CD4-positive, alpha-beta T cell (primary cell): Measurements from ENCODE around the gene OTUD5. TPM values are rescaled to one million over a fixed set of nuclear protein-coding genes. Genes with fewer than 3 reads are reported as not detected.

Source experiments
- ATAC-seq: fragments of 200-7000 bp; cut with Tn5 transposase; one replicate; pipeline ENCODE4 v1.10.0; 2022; ENCODE audit warnings: mild to moderate bottlenecking; ENCODE audit not compliant: poor library complexity
- CTCF ChIA-PET: fragments of 350-600 bp; sonication (Branson Sonifier 250); formaldehyde crosslinking; loops from one replicate; lab custom pipeline; 2021; ENCODE audit warnings: antibody characterized with exemption, inconsistent platforms; lab: Charles Lee
- POLR2A ChIA-PET: fragments of 350-600 bp; sonication (Branson Sonifier 250); formaldehyde crosslinking; loops from one replicate; lab custom pipeline; 2021; ENCODE audit warnings: antibody characterized with exemption, inconsistent platforms; lab: Charles Lee
- DNase-seq, 14 experiments: peaks; one replicate each; pipeline ENCODE4 v3.0.0-alpha.2; 2013 to 2020; ENCODE audit warnings: mixed read lengths in 2 of 14
- H3K27ac ChIP-seq, 2 donors: one replicate each; pipeline versions ENCODE4 v1.5.1 to v1.7.0; 2013; ENCODE audit warnings: low read length in 2 of 2, low read depth in 1 of 2, mild to moderate bottlenecking in 1 of 2
- H3K27me3 ChIP-seq, 2 experiments: 1 replicate in 1 of 2; 2 replicates in 1 of 2; pipeline versions ENCODE4 v1.6.1 to v1.7.0; 2013; ENCODE audit warnings: low read length in 2 of 2, control low read depth in 1 of 2, mild to moderate bottlenecking in 1 of 2, moderate library complexity in 1 of 2; ENCODE audit not compliant: insufficient read depth in 2 of 2, control insufficient read depth in 1 of 2
- H3K36me3 ChIP-seq: one replicate; pipeline ENCODE4 v1.6.1; 2013; ENCODE audit warnings: low read length, control low read depth; ENCODE audit not compliant: insufficient read depth
- H3K4me1 ChIP-seq: one replicate; pipeline ENCODE4 v1.6.1; 2013; ENCODE audit warnings: low read length, control low read depth; ENCODE audit not compliant: insufficient read depth
- H3K4me3 ChIP-seq: one replicate; pipeline ENCODE4 v1.5.1; 2013; ENCODE audit warnings: mild to moderate bottlenecking, low read length, moderate library complexity
- H3K9me3 ChIP-seq, 2 experiments: 1 replicate in 1 of 2; 2 replicates in 1 of 2; pipeline versions ENCODE4 v1.6.1 to v1.7.0; 2013; ENCODE audit warnings: low read length in 2 of 2, mild to moderate bottlenecking in 2 of 2, control low read depth in 1 of 2, moderate library complexity in 1 of 2; ENCODE audit not compliant: control insufficient read depth in 1 of 2, insufficient read depth in 1 of 2
- H3K27ac Mint-ChIP-seq: one replicate; pipeline ENCODE4 v1.8.0; 2020; ENCODE audit warnings: mixed read lengths
- H3K27me3 Mint-ChIP-seq: one replicate; pipeline ENCODE4 v1.8.0; 2021; ENCODE audit warnings: mixed read lengths
- H3K36me3 Mint-ChIP-seq: one replicate; pipeline ENCODE4 v1.8.0; 2021; ENCODE audit warnings: low read depth, mixed read lengths
- H3K4me1 Mint-ChIP-seq: one replicate; pipeline ENCODE4 v1.8.0; 2021; ENCODE audit warnings: low read depth, mixed read lengths
- H3K4me3 Mint-ChIP-seq: one replicate; pipeline ENCODE4 v1.8.0; 2020; ENCODE audit warnings: mild to moderate bottlenecking, mixed read lengths
- H3K9me3 Mint-ChIP-seq: one replicate; pipeline ENCODE4 v1.8.0; 2020; ENCODE audit warnings: mixed read lengths
- intact Hi-C, 2 experiments: fragments of 100-400 bp; cut with DNase I in 1 of 2; cut with micrococcal nuclease in 1 of 2; formaldehyde crosslinking; loops; one replicate each; pipeline versions ENCODE4 v1.15.1 to v1.9.0; 2023 to 2025; cut with DNase I, micrococcal nuclease
- total RNA-seq, 174 experiments: library from RNA in 2 of 174; stranded (reverse) in 2 of 174; gene quantifications; one replicate each; pipeline ENCODE4 v1.2.3 and lab custom pipeline; 2021 to 2026
- TF ChIP-seq, protein P1 (sequence below): fragments of 200-600 bp; IDR thresholded peaks from one replicate; pipeline ENCODE4 v1.8.0; 2022; ENCODE audit warnings: antibody characterized with exemption, mild to moderate bottlenecking

OTUD5 gene
- total RNA-seq, 2 experiments from 2014 or later: 81.3 to 92.1 TPM

DNA sequence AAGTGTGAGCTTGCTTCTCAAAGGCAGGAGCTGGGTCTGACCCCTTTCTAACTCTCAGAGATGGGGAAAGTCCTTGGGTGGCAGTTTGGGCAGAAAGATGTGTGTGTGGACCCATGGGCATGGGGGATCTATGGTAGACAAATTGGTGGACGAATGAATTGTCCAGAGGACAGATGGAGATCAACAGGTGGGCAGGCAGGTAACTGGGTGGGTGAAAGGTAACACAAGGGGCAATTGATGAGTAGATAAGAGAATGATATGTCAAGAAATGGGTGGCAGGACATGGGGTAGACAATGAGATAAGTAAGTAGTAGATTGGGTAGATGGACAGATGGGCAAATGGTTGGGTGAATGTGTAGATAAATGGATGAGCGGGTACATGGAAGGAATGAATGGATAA, 17.2 kb upstream of the OTUD5 start:
- Histone ChIP-seq H3K27me3 (no peaks in the 10 kb centered on the region), H3K4me1 (peaks cover 16% of the 10 kb centered on the region), H3K27ac (no peak overlapping the region), H3K9me3 (no peaks in the 10 kb centered on the region), H3K36me3 (peaks cover 20% of the 10 kb centered on the region), H3K4me3 (no peak overlapping the region)
- ChIA-PET CTCF (no interaction called here), POLR2A (interaction anchor here (0.8 kb wide), 1 partner anchor 16 kb away, joined by 4 read pairs; no protein-coding TSS in a partner anchor)
- no peak for DNase-seq
- H3K27ac Mint-ChIP-seq: no peak overlapping the region
- H3K9me3 Mint-ChIP-seq: no peaks in the 10 kb centered on the region
- ATAC-seq: no peak
- peaks cover 17% of the 10 kb centered on the region for H3K4me1 Mint-ChIP-seq
- TF ChIP-seq, protein P1, sequence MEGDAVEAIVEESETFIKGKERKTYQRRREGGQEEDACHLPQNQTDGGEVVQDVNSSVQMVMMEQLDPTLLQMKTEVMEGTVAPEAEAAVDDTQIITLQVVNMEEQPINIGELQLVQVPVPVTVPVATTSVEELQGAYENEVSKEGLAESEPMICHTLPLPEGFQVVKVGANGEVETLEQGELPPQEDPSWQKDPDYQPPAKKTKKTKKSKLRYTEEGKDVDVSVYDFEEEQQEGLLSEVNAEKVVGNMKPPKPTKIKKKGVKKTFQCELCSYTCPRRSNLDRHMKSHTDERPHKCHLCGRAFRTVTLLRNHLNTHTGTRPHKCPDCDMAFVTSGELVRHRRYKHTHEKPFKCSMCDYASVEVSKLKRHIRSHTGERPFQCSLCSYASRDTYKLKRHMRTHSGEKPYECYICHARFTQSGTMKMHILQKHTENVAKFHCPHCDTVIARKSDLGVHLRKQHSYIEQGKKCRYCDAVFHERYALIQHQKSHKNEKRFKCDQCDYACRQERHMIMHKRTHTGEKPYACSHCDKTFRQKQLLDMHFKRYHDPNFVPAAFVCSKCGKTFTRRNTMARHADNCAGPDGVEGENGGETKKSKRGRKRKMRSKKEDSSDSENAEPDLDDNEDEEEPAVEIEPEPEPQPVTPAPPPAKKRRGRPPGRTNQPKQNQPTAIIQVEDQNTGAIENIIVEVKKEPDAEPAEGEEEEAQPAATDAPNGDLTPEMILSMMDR: no peak
- H3K4me3 Mint-ChIP-seq: no peak overlapping the region
- H3K27me3 Mint-ChIP-seq: no peaks in the 10 kb centered on the region
- peaks cover 42% of the 10 kb centered on the region for H3K36me3 Mint-ChIP-seq
- intact Hi-C loops: no loop called here

DNA sequence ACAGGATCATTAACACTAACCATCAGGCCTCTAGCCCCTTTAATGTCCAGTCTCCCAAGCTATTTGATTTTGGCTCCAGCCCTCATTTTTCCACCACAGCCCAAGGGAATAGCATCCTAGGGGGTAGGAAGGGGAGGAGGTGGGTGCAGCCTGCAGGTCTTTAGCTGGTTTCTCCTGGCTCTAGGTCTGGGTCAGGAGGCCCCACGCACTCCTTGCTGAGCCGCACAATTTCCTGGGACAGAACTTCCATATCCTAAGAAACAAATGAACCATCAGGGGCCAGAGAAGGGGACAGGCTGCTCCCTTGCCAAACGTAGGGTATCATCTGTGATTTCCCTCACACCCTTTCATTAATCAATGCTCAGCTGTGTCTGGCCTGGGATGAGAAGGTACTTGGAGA, 16.6 kb upstream of the OTUD5 start:
- no peak overlapping the region for H3K27ac ChIP-seq
- Mint-ChIP-seq H3K4me3 (no peak overlapping the region), H3K27ac (no peak overlapping the region), H3K9me3 (no peaks in the 10 kb centered on the region), H3K36me3 (peaks cover 41% of the 10 kb centered on the region), H3K4me1 (peaks cover 17% of the 10 kb centered on the region), H3K27me3 (no peaks in the 10 kb centered on the region)
- ChIA-PET POLR2A (interaction anchor here (3.3 kb wide), 1 partner anchor 28 kb away, joined by 14 read pairs; the partner anchor contains the start of gene GRIPAP1), CTCF (no interaction called here)
- H3K4me1 ChIP-seq: peaks cover 16% of the 10 kb centered on the region
- H3K36me3 ChIP-seq: peaks cover 20% of the 10 kb centered on the region
- no peaks in the 10 kb centered on the region for H3K9me3 ChIP-seq
- no peaks in the 10 kb centered on the region for H3K27me3 ChIP-seq
- DNase-seq: no peak
- intact Hi-C loops: no loop called here
- no peak overlapping the region for H3K4me3 ChIP-seq
- TF ChIP-seq, protein P1: no peak
- no peak for ATAC-seq

DNA sequence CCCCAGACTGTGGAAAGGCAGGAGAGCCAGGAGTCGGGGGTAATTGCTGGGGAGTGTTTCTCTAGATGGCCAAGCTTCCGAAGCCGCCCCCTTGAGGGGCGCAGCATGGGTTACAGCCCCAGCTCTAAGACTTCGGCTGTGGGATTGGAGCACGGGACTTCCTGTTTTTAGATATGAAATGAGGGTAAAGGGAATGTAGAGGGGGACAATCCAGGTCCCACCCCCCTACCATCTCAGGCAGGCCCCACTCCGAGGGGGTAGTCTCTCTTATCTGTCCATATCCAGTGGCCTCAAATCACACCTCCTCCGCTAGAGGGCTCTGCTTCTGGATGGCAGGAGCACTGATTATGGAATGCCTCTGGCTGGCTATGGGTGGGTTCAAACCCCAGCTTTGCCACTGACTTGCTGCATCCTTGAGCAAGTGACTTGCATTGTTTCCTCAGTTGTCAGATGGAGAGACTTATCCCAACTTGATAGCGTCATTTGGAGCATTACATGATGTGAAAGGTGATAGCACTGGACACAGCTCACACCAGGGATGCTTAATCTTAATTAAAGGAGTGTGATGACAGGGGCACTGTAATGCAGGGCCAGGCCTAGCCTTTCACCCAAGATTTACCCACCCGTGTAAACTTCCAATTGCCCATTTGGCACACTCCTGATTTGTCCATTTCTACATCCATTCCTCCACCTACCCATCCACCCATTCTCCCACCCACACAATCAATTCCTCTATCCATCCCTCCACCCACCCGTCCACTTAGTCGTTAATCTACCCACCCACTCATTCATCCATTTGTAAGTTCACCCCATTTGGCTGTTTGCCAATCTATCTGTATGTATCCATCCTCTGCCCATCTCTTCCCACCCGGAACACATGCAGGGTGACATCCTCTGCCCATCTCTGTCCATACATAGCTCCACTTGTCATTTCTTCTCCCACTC, 15.1 kb upstream of the OTUD5 start:
- Histone ChIP-seq H3K27me3 (no peaks in the 10 kb centered on the region), H3K36me3 (peaks cover 11% of the 10 kb centered on the region), H3K4me1 (peaks cover 16% of the 10 kb centered on the region), H3K9me3 (no peaks in the 10 kb centered on the region), H3K4me3 (peak overlapping the region; percentile 31), H3K27ac (no peak overlapping the region)
- intact Hi-C loops: no loop called here
- Mint-ChIP-seq H3K4me1 (peaks cover 17% of the 10 kb centered on the region), H3K36me3 (peaks cover 26% of the 10 kb centered on the region), H3K27me3 (no peaks in the 10 kb centered on the region), H3K9me3 (no peaks in the 10 kb centered on the region), H3K27ac (no peak overlapping the region), H3K4me3 (peak overlapping the region; percentile 20)
- ATAC-seq (peak; percentile 48), DNase-seq (peak in 7 of 14 experiments; percentile 14 to 59 (median 39))
- TF ChIP-seq, protein P1: peak; percentile 59
- ChIA-PET POLR2A (interaction anchor here (0.6 to 3.3 kb wide), 3 partner anchors 14 to 71 kb away, joined by 3 to 18 read pairs (median 14); partner anchors contain the start of genes GRIPAP1, OTUD5 and TFE3), CTCF (interaction anchor here (0.6 to 1.8 kb wide), 4 partner anchors 14 to 31 kb away, joined by 3 to 6 read pairs (median 4); no protein-coding TSS in a partner anchor)
